ENCODE data around the gene MLYCD. TPM values are rescaled to one million over a fixed set of nuclear protein-coding genes. Genes with fewer than 3 reads are reported as not detected.

MLYCD gene
- polyA plus RNA-seq, 1 donor (not counting 4 experiments of a cell fraction or from before 2014, with no cell fraction given): 1.2 TPM

GRCh38 chr16:83973077-83973476 lies 74.2 kb downstream of the MLYCD start:
- Histone ChIP-seq H3K27ac (ENCODE audit: control insufficient read depth, insufficient read depth, low read length) (no peak overlapping the region), H2AFZ (ENCODE audit: control insufficient read depth, low read length) (no peak overlapping the region), H3K4me3 (ENCODE audit: control insufficient read depth in 2 of 3, extremely low read depth in 1 of 3, insufficient read depth in 2 of 3, low read depth in 1 of 3, low read length in 3 of 3) (no peak overlapping the region), H3K9me1 (ENCODE audit: control insufficient read depth, extremely low read depth, insufficient read depth, low read length) (no peaks in the 10 kb centered on the region), H3K4me2 (ENCODE audit: control insufficient read depth, extremely low read depth, insufficient read depth, low read depth, low read length) (no peak overlapping the region), H3K9me3 (ENCODE audit: control insufficient read depth, low read depth, low read length) (no peaks in the 10 kb centered on the region), H3K27me3 (ENCODE audit: control insufficient read depth, extremely low read depth, insufficient read depth, low read length) (peaks cover 17% of the 10 kb centered on the region), H3K4me1 (ENCODE audit: control insufficient read depth, extremely low read depth, insufficient read depth, low read length) (no peaks in the 10 kb centered on the region), H4K20me1 (ENCODE audit: control insufficient read depth, extremely low read depth, insufficient read depth, low read length) (no peaks in the 10 kb centered on the region), H3K36me3 (ENCODE audit: control insufficient read depth in 2 of 2, extremely low read depth in 1 of 2, insufficient read depth in 2 of 2, low read length in 2 of 2) (no peaks in the 10 kb centered on the region), H3K9ac (ENCODE audit: control insufficient read depth, extremely low read depth, insufficient read depth, low read length) (no peak overlapping the region), H3K79me2 (ENCODE audit: control insufficient read depth, insufficient read depth, low read length) (no peaks in the 10 kb centered on the region)
- DNase-seq (ENCODE audit: low read depth, low spot score) (no peak), FAIRE-seq (no peak)
- TF ChIP-seq CTCF (optimal IDR thresholded peaks at IDR 0.05 in 1 of 3, IDR thresholded peaks at IDR 0.05 in 1 of 3, conservative IDR thresholded peaks at IDR 0.05 in 1 of 3; ENCODE audit: extremely low read depth in 1 of 3, insufficient read depth in 2 of 3, low read length in 3 of 3) (no peak), EZH2 (IDR thresholded peaks at IDR 0.05; ENCODE audit: low read length) (no peak)
- dilution Hi-C loops (cut with MboI; ENCODE audit: extremely low pct_ligation_motif_present, low sequenced_read_pairs): no loop called here

GRCh38 chr16:83973581-83974385 lies 74.9 kb downstream of the MLYCD start:
- H3K27me3 ChIP-seq (ENCODE audit: control insufficient read depth, extremely low read depth, insufficient read depth, low read length): peaks cover 16% of the 10 kb centered on the region
- no peak overlapping the region for H3K9ac ChIP-seq (ENCODE audit: control insufficient read depth, extremely low read depth, insufficient read depth, low read length)
- no peak overlapping the region for H3K4me3 ChIP-seq (ENCODE audit: control insufficient read depth in 2 of 3, extremely low read depth in 1 of 3, insufficient read depth in 2 of 3, low read depth in 1 of 3, low read length in 3 of 3)
- dilution Hi-C loops (cut with MboI; ENCODE audit: extremely low pct_ligation_motif_present, low sequenced_read_pairs): no loop called here
- H3K4me1 ChIP-seq (ENCODE audit: control insufficient read depth, extremely low read depth, insufficient read depth, low read length): no peaks in the 10 kb centered on the region
- H3K9me3 ChIP-seq (ENCODE audit: control insufficient read depth, low read depth, low read length): peaks cover 5% of the 10 kb centered on the region
- no peaks in the 10 kb centered on the region for H3K9me1 ChIP-seq (ENCODE audit: control insufficient read depth, extremely low read depth, insufficient read depth, low read length)
- DNase-seq (ENCODE audit: low read depth, low spot score): no peak
- no peak overlapping the region for H3K4me2 ChIP-seq (ENCODE audit: control insufficient read depth, extremely low read depth, insufficient read depth, low read depth, low read length)
- H3K36me3 ChIP-seq (ENCODE audit: control insufficient read depth in 2 of 2, extremely low read depth in 1 of 2, insufficient read depth in 2 of 2, low read length in 2 of 2): no peaks in the 10 kb centered on the region
- no peak overlapping the region for H3K27ac ChIP-seq (ENCODE audit: control insufficient read depth, insufficient read depth, low read length)
- no peak for FAIRE-seq
- H4K20me1 ChIP-seq (ENCODE audit: control insufficient read depth, extremely low read depth, insufficient read depth, low read length): no peaks in the 10 kb centered on the region
- H3K79me2 ChIP-seq (ENCODE audit: control insufficient read depth, insufficient read depth, low read length): no peaks in the 10 kb centered on the region
- H2AFZ ChIP-seq (ENCODE audit: control insufficient read depth, low read length): no peak overlapping the region
- no peak for TF ChIP-seq EZH2 (IDR thresholded peaks at IDR 0.05; ENCODE audit: low read length)
- TF ChIP-seq CTCF (optimal IDR thresholded peaks at IDR 0.05 in 1 of 3, IDR thresholded peaks at IDR 0.05 in 1 of 3, conservative IDR thresholded peaks at IDR 0.05 in 1 of 3; ENCODE audit: extremely low read depth in 1 of 3, insufficient read depth in 2 of 3, low read length in 3 of 3): no peak
